Inflammatory macrophage (primary cell): ENCODE results near the gene KIAA0586.
"Not testable (repeated sequence)": the region's sequence is repeated elsewhere in the genome, so short reads cannot be mapped to it uniquely, and the experiment has no call there.

ENCODE experiments used
- DNase-seq, 2 donors: peaks; one replicate each; pipeline ENCODE4 v3.0.0-alpha.2; 2020 to 2022

Gene KIAA0586

DNA sequence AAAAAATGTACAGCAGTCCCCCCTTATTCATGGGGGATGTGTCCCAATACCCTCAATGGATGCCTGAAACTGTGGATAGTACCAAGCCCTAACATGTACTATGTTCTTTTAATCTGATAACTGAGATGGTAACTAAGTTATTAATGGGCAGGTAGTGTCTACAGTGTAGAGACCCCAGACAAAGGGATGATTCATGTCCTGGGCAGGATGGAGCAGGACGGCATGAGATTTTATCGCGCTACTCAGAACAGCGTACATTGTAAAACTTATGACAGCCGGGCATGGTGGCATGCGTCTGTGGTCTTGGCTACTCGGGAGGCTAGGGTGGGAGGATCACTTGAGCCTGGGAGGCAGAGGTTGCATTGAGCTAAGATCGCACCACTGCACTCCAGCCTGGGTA is 37.1 kb downstream of the KIAA0586 start:
- no peak for DNase-seq

DNA sequence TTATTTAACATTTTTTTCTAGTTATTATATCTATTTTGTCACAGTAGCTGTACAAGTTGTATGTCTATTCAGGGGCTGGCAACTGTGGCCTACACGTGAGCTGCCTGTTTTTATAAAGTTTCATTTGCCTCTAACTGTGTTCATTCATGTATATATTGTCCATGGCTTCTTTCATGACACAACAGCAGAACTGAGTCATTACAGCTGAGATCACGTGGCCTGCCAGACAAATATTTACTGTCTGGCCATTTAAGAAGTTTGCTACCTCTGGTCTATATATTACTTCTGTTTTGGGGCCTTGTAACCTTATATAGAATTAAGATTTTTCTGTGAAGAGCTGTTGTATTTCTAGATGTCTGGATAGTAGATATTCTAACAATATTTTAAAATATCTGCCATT is 37.9 kb downstream of the KIAA0586 start:
- DNase-seq, result no peak

DNA sequence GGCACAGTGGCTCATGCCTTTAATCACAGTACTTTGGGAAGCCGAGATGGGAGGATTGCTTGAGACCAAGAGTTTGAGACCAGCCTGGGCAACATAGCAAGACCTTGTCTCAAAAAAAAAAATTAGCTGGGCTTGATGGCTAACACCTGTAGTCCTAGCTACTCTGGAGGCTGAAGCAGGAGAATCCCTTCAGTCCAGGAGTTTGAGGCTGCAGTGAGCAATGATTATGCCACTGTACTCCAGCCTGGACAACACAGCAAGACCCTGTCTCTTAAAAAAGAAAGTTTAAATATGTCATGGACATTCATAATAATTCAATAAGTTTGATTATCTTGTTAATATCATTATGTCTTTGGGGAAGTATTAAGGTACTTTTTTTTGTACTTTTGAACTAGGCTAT is 38.9 kb downstream of the KIAA0586 start:
- DNase-seq, result no peak

DNA sequence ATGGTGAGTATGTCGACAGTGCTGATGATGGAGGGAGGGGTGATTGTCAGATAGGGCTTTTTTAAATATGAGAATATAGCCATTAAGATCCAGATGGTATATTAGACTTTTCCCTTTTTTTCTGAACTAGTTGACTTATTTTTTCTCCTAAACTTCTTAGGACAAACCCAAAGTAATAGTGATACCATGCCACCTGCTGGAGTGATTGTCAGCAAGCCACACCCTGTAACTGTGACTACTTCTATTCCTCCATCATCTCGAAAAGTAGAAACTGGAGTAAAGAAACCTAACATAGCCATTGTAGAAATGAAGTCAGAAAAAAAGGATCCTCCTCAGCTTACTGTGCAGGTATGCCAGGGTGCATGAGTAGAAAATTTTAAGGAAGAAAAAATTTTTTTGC is 40.1 kb downstream of the KIAA0586 start:
- no peak for DNase-seq

DNA sequence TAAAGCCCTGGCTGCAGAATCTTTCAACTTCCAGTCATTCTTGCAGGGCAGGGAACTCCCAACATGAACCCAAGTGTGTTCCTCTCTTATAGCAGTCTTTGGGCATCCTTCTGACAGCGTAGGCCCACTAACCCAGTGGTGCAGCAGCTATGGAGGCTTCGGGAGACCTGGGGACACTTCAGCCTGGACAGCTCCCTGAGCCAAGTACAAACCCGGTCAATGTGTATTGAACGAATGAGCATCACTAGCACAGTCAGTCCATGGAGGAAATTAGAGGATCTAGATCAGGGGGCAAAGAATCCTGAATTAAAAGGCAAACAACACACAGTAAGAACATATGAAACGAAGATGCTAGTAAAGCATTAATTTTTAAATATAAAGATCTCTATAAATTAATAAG is 41.8 kb downstream of the KIAA0586 start:
- no peak for DNase-seq

DNA sequence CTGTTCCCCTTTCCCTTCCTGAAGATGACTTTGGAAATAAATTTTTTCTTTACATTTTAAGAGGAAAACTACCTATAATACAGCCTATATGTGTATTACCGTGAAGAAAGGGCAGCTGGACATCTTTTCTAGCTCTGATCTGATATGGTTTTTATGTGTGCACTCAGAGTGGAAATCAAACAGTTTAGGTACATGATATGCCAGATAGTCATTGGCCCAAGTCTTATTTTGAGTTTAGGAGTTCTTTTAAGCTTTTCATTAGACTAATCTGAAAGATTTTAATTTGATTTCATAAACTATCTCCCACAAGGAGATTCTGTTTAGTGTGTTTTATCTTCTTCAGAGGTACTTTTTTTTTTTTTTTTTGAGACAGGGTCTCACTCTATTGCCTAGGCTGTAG is 48.8 kb downstream of the KIAA0586 start:
- no peak for DNase-seq

DNA sequence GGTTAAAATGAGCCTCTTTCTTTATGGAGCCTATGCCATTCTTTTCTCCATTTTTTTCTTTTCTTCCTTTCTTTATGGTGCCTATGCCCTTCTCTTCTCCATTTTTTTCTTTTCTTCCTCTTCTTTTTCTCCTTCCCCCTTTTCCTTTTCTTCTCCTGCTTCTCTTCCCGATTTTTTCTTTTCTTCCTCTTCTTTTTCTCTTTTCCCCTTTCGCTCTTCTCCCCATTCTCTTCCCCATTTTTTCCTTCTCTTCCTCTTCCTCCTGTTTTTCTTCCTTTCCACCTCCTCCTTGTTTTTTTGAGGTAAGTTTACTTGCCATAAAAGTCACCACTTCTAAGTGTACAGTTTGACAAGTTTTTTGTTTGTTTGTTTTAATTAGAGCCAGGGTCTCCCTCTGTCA is 50.1 kb downstream of the KIAA0586 start:
- DNase-seq, result no peak

DNA sequence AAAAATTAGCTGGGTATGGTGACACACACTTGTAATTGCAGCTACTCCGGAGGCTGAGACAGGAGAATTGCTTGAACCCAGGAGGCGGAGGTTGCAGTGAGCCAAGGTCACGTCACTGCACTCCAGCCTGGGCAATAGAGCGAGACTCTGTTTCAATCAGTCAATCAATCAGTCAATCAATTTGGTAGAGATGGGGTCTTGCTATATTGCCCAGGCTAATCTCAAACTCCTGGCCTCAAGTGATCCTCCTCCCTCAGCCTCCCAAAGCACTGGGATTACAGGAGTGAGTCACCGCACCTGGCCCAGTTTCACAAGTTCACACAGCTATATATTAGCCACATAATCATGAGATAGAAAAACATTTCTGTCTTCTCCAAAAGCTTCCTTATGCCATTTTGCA is 50.8 kb downstream of the KIAA0586 start:
- DNase-seq, result not testable (repeated sequence)

DNA sequence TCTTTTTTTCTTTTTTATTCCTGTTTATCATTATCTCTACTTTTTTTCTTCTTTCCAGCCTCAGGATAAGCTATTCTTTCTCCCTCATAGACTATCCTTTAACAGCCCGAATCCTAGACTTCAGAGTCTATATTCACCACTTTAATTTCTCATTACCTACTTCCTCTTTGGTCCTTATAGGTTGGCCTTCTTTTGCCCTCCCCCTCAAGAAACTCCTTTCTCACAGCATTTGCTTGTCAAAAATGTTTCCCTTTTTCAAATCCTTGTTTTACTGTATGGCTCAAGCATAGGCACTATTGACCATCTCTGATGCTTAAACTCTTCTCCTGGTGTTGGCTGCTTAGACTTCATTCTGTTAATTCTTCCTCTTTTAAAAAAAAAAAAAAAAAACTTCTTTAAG is 52.5 kb downstream of the KIAA0586 start:
- peak; percentile 7 to 56 for DNase-seq

DNA sequence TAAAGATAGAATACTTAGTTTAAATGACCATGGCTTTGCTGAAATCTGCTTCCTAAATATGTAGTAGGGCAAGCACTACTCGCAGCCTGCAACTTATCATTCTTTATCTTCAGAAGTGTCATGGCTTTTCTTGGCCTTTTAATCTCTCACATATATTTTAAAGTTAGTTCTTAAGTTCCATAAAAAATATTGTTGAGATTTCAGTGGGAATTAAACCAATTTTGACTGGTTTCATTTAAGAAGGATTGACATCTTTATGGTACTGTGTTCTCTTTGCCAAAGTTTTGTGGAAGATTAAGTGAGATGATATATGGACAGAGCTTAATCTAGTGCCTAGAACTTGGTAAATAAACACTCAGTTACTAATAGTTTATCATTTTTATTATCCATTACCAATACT is 56.7 kb downstream of the KIAA0586 start:
- DNase-seq, result no peak

DNA sequence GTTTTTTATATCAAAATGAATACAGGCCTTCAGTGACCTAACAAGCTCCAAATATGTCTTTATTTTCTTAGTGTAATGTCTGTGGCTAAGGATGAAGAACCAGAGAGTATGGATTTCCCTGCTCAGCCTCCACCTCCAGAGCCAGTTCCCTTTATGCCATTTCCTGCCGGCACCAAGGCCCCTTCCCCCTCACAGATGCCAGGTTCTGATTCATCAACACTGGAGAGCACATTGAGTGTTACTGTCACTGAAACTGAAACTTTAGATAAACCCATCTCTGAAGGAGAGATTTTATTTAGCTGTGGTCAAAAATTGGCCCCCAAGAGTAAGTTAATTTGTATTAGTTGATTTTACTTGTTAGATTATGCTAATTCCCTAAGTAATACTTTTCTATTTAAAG is 61.0 kb downstream of the KIAA0586 start:
- DNase-seq, result peak; percentile 15 to 22

DNA sequence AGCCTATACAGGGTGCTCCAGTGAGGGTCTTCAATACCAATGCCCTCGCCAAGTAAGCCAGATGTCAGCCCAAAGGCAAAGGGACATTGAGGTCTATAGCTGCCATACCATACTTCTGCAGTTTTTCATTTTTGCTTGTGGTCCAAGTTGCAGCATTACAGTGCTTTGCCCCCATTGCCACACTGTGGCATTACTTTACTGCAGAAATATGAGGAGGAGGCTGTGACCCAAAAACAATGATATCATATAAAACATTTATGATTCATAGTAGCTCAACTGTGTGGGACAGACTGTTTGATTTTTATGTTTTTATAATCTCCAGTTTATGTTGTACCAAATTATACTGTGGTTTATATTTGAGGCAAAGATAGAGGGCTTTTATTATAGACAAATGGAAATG is 64.1 kb downstream of the KIAA0586 start:
- DNase-seq, result no peak

DNA sequence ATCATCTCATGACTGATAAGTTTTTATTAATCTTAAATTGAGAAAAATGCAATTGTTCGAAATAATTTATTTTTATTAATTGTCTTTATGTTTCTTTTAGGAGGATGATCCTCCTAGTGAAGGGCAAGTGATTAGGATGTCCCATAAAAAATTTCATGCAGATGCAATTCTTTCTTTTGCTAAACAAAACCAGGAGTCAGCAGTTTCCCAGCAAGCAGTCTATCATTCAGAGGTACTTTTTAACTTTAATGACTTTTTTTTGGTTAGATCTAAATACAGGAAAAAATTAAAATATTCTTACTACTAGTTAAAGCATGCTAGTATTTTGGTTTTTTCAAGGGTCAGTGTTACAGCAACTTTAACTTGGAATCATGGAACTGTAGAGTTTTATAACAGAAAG is 64.5 kb downstream of the KIAA0586 start:
- no peak for DNase-seq

DNA sequence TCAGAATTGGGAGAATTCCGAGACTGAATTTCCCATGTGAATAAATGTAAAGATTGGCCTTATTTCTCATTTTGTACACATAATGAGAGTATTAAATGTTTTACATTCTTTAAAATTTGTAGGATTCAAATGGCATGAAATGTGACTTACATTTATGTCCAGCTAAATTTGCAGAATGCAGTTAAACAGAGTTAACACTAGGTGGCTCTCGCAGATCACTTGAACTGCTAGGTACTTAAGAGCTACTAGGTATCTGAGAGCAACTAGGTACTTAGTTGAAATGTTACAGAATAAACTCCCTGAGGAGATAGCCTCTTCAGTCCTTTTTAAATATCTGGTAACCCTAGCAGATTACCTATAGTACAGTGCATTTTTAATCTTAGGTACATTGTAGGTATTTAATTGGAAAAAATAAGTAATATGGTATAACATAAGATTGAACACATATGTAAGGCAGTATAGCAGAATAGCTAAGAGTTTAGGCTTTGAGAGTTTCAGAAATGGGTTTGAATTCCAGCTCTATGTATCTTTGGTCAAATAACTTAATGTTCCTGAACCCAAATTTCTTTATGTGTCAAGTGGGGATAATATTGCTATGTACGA is 73.8 kb downstream of the KIAA0586 start:
- DNase-seq, result peak; percentile 58 to 71

DNA sequence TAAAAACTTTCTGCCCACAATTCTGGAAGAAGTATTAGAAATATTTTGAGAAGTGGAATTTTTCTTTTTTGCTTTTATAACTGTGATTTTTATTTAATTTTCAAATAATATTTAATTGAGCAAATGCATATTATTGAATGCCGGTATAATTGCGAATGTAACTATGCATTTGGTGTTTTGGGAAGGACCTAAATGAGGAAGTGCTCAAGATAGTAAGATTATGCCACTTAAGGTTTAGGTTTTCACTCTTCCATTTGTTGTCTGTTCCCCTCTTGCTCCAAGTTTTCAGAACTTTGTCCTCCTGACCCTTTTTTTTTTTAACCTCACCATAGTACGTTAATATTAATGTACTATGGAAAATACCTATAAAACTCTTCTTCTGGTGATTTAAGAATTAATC is 85.8 kb downstream of the KIAA0586 start:
- DNase-seq, result no peak

DNA sequence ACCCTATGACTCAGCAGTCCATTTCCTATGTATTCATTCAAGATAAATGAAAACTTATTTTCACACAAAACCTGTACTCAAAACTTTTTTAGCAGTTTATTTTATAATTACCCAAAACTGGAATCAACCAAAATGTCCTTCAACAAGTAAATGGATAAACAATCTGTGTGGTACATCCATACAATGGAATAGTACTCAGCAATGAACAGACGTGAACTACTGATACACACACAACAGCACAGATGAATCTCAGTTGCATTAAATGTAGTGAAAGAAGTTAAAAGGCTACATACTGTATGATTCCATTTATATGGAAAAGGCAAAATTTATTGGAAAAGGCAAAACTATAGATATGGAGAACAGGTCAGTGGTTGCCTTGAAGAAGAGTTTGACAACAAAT is 90.1 kb downstream of the KIAA0586 start:
- no peak for DNase-seq

DNA sequence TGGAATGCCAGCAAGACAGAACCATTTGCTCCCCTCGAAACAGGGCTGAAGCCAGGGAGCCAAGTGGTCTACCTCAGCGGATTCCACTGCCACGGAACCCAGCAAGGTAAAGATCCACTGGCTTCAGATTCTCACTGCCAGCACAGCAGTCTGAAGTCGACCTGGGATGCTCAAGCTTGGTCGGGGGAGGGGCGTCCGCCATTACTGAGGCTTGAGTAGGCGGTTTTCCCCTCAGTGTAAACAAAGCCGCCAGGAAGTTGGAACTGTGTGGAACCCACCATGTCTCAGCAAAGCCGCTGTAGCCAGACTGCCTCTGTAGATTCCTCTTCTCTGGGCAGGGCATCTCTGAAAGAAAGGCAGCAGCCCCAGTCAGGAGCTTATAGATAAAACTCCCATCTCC is 98.2 kb downstream of the KIAA0586 start:
- not testable (repeated sequence) for DNase-seq

DNA sequence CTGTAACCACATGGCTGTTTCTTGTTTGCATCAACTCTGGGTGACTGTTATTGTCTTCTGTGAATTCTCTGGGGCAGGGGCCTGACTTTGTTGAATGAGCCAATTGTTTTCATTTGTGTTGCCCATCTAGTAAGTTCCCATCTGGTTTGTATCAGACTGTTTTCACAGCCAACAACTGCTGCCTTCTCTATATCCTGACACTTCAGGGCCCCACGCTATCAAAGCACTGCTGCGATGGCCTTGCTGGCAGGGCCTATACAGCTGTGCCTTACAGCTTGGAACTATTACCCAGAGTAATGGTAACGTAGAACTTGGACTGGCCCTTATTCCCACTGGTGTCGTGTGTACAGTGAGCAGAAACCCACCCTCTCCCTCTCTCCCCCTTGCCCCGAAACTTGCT is 105.9 kb downstream of the KIAA0586 start:
- no peak for DNase-seq

DNA sequence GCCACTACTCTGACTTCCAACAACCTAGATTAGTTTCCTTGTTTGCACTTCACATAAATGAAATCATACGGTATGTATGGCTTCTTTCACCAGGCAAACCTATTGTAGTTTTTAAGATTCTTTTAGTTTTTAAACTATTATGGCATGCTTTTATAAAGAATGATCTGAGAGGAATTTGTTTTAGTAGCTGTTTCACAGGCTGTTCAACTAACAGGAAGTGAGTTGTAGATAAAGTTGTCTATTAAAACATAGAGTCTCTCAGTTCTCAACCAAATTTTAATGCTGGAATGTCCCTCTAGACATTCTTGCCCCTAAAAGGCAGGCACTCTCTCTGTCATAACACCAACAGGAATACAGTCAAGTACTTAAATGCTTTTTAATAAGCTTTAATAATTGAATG is 107.5 kb downstream of the KIAA0586 start:
- DNase-seq, result no peak

DNA sequence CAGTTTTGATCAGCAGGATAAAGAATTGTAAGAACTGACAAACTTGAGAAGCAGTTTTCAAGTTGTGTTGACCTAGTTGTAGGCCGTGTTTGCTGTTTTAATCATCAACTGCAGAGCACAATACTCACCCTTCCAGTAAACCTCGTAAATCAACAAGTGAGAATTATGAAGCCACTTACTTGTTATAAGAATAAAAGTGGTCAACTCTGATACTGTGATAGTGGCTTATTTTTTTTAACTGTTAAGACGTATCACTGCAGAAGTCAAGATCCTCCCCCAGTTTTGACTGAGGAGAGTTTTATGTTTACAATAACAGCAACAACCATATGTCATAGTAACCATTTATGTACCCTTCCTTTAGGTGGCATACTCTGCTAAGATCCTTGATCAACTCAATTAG is 109.5 kb downstream of the KIAA0586 start:
- no peak for DNase-seq

DNA sequence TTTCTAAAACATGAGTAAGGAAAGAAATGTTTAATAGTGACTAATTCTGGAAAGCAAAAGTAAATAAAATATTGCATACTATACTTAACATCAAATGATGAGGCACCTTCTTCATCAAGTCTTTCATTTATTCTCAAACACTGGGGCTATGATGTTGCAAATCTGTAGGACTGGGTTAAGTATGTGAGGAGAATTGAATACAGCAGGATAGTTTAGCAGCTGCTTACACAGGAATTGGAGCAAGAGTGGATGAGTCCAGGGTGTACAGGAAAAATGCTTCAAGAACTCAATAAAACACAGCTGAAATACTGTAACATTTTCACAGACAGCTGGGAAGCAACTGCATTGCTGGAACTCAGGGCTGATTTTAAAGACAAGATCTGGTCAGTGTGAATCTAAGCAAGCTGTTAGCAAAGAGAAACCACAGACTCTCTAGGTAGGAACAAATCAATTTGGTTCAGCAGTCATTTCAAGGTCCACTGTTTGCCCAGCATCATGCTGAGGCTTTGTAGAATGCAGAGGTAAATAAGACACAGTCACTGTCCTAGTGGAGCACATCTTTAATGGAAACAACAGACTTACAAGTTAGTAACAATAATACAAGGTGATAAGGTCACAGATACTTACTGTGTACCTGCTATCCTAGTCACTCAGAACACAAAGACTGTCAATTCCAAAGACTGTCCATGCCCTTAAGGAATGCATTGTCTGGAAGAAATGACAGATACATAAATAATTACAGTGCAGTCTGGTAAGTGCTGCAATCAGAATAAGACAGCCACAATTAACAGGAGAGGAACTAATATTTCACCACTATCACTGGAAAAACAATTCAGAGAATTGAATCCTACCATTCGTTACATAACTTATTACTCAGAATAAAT is 113.5 kb downstream of the KIAA0586 start:
- peak in 1 of 2 donors; percentile 16 for DNase-seq

DNA sequence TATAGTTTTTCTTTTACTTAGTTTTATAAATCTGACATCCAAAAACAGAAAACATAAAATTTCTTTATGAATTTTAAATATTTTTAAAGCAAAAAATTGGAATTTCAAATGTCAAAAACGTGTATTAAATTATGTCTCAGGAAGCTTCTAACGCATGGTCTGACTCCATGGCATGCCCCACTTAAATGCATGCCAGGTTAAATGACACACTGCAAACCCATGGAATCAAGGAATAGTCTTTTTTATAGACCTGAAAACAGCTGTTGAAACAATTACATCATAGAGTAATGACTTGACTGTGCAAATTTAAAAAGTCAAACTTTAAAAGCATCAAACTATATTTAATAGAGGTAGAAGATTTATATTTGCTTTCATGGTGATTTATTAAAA is 114.1 kb downstream of the KIAA0586 start:
- no peak for DNase-seq

DNA sequence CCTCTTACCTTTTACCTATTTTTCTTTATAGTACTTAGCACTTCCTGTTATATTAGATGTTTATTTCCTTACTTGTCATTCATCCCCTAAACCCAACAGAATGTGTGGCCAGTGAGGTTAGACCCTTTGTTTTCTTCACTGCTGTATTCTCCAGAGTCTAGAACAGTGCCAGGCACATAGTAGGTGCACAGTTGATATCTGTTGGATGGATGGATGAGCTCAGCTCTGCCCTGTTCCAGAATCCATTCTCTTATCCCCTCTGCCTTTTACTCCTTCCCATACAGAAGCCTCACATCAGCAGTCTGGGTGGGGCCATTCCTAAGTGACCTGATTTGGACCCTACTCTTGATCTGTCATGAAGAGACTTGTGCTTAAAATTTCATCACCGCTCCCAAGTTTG is 115.7 kb downstream of the KIAA0586 start:
- no peak for DNase-seq

DNA sequence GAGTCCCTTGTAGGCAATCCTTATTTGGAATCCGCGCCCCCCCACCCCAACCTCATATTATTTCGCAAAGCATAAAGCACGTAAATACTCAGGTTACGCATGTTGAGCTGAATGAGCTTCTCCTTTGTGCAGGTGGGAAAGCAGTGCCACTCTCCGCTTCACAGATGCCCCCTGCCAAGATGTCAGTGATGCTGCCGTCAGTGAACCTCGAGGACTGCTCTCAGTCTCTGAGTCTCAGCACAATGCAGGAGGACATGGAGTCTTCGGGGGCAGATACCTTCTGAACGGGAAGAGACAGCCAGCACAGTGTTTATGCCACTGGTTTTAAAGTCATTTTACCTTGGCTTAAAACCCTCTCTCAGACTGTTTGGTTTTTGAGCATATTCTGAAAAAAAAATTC is 120.1 kb downstream of the KIAA0586 start:
- no peak for DNase-seq
